ENCODE data around the gene TP53TG5. TPM values are rescaled to one million over a fixed set of nuclear protein-coding genes. Genes with fewer than 3 reads are reported as not detected.

The TP53TG5 gene
- total RNA-seq, 1 experiment from 2014 or later: 0.85 TPM

DNA sequence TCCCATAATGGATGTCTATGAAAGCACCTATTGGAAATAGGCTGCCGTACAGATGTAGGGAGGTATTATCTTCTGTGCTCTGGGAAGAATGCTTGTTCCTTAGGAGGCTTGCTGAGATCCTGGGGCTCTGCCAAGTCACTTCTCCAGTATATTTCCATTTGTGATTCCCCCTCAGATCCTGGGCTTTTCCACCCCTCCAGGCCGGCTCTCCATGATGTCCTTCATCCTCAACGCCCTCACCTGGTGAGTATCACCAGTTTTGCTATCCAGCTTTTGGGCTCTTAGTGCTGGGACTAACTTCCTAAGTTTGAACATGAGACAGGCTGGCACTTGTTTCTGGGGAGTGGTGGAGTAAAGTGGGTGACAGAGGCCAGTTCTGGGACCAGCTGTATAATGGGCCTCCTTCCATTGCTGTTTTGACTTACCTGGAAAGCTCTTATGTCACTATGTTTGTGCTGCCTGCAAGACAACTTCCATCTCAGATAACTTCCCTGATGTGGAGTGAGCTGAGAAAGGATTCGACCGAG is 12.6 kb downstream of the TP53TG5 start (continued):
- TF ChIP-seq AFF4 (CRISPR knock-in tag; IDR thresholded peaks at IDR 0.05; ENCODE audit: borderline replicate concordance): no peak
- TF ChIP-seq GRHL2 (CRISPR knock-in tag; IDR thresholded peaks at IDR 0.05; ENCODE audit: insufficient replicate concordance, severe bottlenecking): no peak

- ATAC-seq (no peak), DNase-seq (ENCODE audit: low spot score) (no peak)
- peaks cover 17% of the 10 kb centered on the region for H3K4me1 Mint-ChIP-seq
- ChIA-PET CTCF (interaction anchor here (0.6 to 8.3 kb wide), 48 partner anchors 8 to 1997 kb away, joined by 3 to 152 read pairs (median 5); partner anchors contain the start of genes DBNDD2, MATN4, PIGT and SDC4), POLR2A (interaction anchor here (0.5 to 3.0 kb wide), 11 partner anchors 10 to 204 kb away, joined by 3 to 11 read pairs (median 6); partner anchors contain the start of genes PIGT and SDC4)
- TF ChIP-seq FOXJ3 (CRISPR knock-in tag; IDR thresholded peaks at IDR 0.05; ENCODE audit: borderline replicate concordance): no peak
- no peak for TF ChIP-seq ZNF219 (CRISPR knock-in tag; IDR thresholded peaks at IDR 0.05; ENCODE audit: borderline replicate concordance)
- no peak for TF ChIP-seq TP53 (CRISPR knock-in tag; IDR thresholded peaks at IDR 0.05)
- TF ChIP-seq SP1 (CRISPR knock-in tag; conservative IDR thresholded peaks at IDR 0.05): no peak
- no peak for TF ChIP-seq FOXK1 (CRISPR knock-in tag; IDR thresholded peaks at IDR 0.05)
- TF ChIP-seq ZNF121 (CRISPR knock-in tag; IDR thresholded peaks at IDR 0.05): no peak
- no peak for TF ChIP-seq ZBTB21 (CRISPR knock-in tag; IDR thresholded peaks at IDR 0.05; ENCODE audit: borderline replicate concordance)
- no peak for TF ChIP-seq CBFB (CRISPR knock-in tag; IDR thresholded peaks at IDR 0.05; ENCODE audit: low read depth)
- H3K27ac Mint-ChIP-seq: no peak overlapping the region
- H3K36me3 Mint-ChIP-seq: no peaks in the 10 kb centered on the region; the same call in none of the 2 replicates
- no peaks in the 10 kb centered on the region for H3K27me3 Mint-ChIP-seq (ENCODE audit: low read depth)
- no peaks in the 10 kb centered on the region for H3K9me3 Mint-ChIP-seq
- H3K4me3 Mint-ChIP-seq: peak overlapping the region; percentile 97
Observed at GRCh38 chr20:45363611-45364492, 14.3 kb downstream of the TP53TG5 start.

- H3K4me3 Mint-ChIP-seq: peak within 1 kb of the TSS; percentile 97
- H3K9me3 Mint-ChIP-seq: no peaks in the 10 kb centered on the region
- peak within 1 kb of the TSS; percentile 98 for H3K27ac Mint-ChIP-seq
- H3K36me3 Mint-ChIP-seq: no peaks in the 10 kb centered on the region; the same call in none of the 2 replicates
- ChIA-PET CTCF (interaction anchor here (0.6 to 8.3 kb wide), 49 partner anchors 9 to 571 kb away, joined by 3 to 152 read pairs (median 5); partner anchors contain the start of genes DBNDD2, MATN4, PIGT and SDC4), POLR2A (interaction anchor here (0.5 to 3.0 kb wide), 13 partner anchors 11 to 393 kb away, joined by 3 to 11 read pairs (median 5); partner anchors contain the start of genes PIGT and SDC4)
- peaks cover 25% of the 10 kb centered on the region for H3K4me1 Mint-ChIP-seq
- H3K27me3 Mint-ChIP-seq (ENCODE audit: low read depth): no peaks in the 10 kb centered on the region
- DNase-seq (ENCODE audit: low spot score): peak; percentile 99
- peak; percentile 89 for ATAC-seq
- TF ChIP-seq CREB1 (CRISPR knock-in tag; IDR thresholded peaks at IDR 0.05): no peak
- TF ChIP-seq RORB (CRISPR knock-in tag; IDR thresholded peaks at IDR 0.05): no peak
- TF ChIP-seq NFYB (CRISPR knock-in tag; conservative IDR thresholded peaks at IDR 0.05; ENCODE audit: low read depth): no peak
- TF ChIP-seq, protein P1, sequence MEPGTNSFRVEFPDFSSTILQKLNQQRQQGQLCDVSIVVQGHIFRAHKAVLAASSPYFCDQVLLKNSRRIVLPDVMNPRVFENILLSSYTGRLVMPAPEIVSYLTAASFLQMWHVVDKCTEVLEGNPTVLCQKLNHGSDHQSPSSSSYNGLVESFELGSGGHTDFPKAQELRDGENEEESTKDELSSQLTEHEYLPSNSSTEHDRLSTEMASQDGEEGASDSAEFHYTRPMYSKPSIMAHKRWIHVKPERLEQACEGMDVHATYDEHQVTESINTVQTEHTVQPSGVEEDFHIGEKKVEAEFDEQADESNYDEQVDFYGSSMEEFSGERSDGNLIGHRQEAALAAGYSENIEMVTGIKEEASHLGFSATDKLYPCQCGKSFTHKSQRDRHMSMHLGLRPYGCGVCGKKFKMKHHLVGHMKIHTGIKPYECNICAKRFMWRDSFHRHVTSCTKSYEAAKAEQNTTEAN (CRISPR knock-in tag; IDR thresholded peaks at IDR 0.05): no peak
- TF ChIP-seq HMGA2 (CRISPR knock-in tag; IDR thresholded peaks at IDR 0.05): no peak
- TF ChIP-seq, protein P2, sequence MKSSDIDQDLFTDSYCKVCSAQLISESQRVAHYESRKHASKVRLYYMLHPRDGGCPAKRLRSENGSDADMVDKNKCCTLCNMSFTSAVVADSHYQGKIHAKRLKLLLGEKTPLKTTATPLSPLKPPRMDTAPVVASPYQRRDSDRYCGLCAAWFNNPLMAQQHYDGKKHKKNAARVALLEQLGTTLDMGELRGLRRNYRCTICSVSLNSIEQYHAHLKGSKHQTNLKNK (CRISPR knock-in tag; IDR thresholded peaks at IDR 0.05): no peak
- no peak for TF ChIP-seq ZBTB21 (CRISPR knock-in tag; IDR thresholded peaks at IDR 0.05; ENCODE audit: borderline replicate concordance)
- TF ChIP-seq TP53 (CRISPR knock-in tag; IDR thresholded peaks at IDR 0.05): no peak
- peak; percentile 51; the same call in 1 of the 2 replicates for TF ChIP-seq SMAD3 (CRISPR knock-in tag; IDR thresholded peaks at IDR 0.05; ENCODE audit: borderline replicate concordance)
- no peak for TF ChIP-seq EMX1 (CRISPR knock-in tag; IDR thresholded peaks at IDR 0.05)
- TF ChIP-seq FOXK1 (CRISPR knock-in tag; IDR thresholded peaks at IDR 0.05): peak; percentile 55
- TF ChIP-seq, protein P3, sequence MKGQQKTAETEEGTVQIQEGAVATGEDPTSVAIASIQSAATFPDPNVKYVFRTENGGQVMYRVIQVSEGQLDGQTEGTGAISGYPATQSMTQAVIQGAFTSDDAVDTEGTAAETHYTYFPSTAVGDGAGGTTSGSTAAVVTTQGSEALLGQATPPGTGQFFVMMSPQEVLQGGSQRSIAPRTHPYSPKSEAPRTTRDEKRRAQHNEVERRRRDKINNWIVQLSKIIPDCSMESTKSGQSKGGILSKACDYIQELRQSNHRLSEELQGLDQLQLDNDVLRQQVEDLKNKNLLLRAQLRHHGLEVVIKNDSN (CRISPR knock-in tag; IDR thresholded peaks at IDR 0.05): 0 out of 2 replicates have a peak, but pooled peaks have one; percentile 27
- peak; percentile 80 for TF ChIP-seq GABPB1 (CRISPR knock-in tag; IDR thresholded peaks at IDR 0.05)
- TF ChIP-seq FOXJ3 (CRISPR knock-in tag; IDR thresholded peaks at IDR 0.05; ENCODE audit: borderline replicate concordance): no peak
- peak; percentile 85 for TF ChIP-seq SP1 (CRISPR knock-in tag; conservative IDR thresholded peaks at IDR 0.05)
- no peak for TF ChIP-seq MXD4 (CRISPR knock-in tag; IDR thresholded peaks at IDR 0.05; ENCODE audit: borderline replicate concordance)
- peak; percentile 50 for TF ChIP-seq TEAD1 (CRISPR knock-in tag; IDR thresholded peaks at IDR 0.05)
- TF ChIP-seq ZNF232 (CRISPR knock-in tag; IDR thresholded peaks at IDR 0.05): peak; percentile 88
- TF ChIP-seq CREM (CRISPR knock-in tag; IDR thresholded peaks at IDR 0.05): peak; percentile 77; the same call in 1 of the 2 replicates
Observed at GRCh38 chr20:45362804-45363610, 15.1 kb downstream of the TP53TG5 start, which contains the start of gene SYS1. TSS of gene SYS1 (plus strand) at chr20:45363156. CDS start at chr20:45363532, 376 bp downstream.
